Left lobe of liver (tissue), 2 donors: Measurements from ENCODE around the gene SLC2A5. TPM values are rescaled to one million over a fixed set of nuclear protein-coding genes. Genes with fewer than 3 reads are reported as not detected.
A peak's percentile ranks its signal among the peaks of the same experiment; 100 is the strongest.
"Not testable (repeated sequence)": the region's sequence is repeated elsewhere in the genome, so short reads cannot be mapped to it uniquely, and the experiment has no call there.

Experiments used
- ATAC-seq: fragments of 200-7000 bp; cut with Tn5 transposase; one replicate; pipeline ENCODE4 v1.9.1; 2020; ENCODE audit warnings: mild to moderate bottlenecking, moderate library complexity
- DNase-seq: peaks from one replicate; pipeline ENCODE4 v3.0.0-alpha.2; 2020; ENCODE audit warnings: low spot score
- total RNA-seq: library from RNA; stranded (reverse); gene quantifications from one replicate; pipeline ENCODE4 v1.2.1, GENCODE V29; 2021
- donor health status: DM: no; HTN: no; CAD: no; lungs with moderate emphysema.
- donor health status: DM: no; HTN: yes; CAD: no.

Gene SLC2A5, protein sequence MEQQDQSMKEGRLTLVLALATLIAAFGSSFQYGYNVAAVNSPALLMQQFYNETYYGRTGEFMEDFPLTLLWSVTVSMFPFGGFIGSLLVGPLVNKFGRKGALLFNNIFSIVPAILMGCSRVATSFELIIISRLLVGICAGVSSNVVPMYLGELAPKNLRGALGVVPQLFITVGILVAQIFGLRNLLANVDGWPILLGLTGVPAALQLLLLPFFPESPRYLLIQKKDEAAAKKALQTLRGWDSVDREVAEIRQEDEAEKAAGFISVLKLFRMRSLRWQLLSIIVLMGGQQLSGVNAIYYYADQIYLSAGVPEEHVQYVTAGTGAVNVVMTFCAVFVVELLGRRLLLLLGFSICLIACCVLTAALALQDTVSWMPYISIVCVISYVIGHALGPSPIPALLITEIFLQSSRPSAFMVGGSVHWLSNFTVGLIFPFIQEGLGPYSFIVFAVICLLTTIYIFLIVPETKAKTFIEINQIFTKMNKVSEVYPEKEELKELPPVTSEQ
- total RNA-seq = 0.35 TPM

DNA sequence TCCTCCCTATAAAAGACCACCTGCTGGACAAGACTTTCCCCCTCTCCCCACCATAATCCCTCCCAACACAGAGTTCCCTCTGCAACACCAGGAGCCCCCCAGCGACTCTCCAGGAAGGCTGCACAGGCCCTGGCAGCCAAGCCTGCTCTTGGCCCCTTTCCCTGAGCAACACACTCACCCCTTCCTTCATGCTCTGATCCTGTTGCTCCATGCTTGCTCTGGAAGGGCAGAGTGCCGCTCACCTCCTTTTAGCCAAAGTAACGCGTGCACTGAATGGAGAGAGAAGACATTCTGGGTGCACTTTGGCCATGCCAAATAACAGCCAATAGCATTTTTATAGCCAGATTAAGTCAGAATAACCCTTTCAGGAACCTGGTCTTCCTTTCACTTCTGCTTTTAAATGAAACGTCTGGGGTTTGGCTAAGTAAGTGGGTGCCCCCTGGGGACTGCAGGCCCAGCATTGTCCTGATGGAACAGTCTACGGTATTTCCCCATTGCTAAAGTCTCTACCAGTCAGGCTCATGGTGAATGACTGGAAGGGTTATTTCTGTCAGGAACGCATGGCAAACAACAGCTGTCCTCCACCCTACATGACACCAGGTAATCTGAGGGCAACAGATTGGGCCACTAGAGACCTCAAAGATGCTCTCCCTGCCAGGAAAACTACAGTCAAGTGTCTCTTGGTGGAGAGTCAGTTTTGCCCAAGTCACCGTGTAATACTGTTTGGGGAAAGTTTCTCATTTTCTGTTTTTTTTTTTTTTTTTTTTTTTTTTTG, at the start of gene SLC2A5:
Gene SLC2A5, minus strand, starts transcription at position 310 of the 775 bp plus-strand sequence. Its CDS starts 99 bp downstream, at position 211.
- ATAC-seq = peak; percentile 38
- no peak for DNase-seq

DNA sequence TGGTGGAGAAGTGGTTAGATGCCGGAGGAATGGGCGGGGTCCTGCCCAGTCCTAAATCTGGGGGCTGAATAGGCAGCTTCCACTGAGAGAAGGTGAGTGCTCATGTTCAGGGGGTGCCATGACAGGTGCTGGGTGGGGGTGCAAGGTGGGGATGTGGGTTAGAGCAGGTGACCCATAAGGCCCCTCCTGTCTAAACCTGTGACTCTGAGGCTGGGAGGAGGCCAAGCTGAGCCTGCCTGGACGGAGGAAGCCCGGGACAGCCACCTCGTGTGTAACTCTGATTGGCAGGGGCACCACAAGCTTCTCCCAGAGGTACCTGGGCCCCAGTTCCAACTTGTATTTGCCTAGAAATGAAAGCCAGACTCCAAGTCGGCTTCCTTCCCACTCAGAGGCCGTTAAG, 48.8 kb upstream of the SLC2A5 start:
- peak; percentile 45 for ATAC-seq
- DNase-seq = no peak

DNA sequence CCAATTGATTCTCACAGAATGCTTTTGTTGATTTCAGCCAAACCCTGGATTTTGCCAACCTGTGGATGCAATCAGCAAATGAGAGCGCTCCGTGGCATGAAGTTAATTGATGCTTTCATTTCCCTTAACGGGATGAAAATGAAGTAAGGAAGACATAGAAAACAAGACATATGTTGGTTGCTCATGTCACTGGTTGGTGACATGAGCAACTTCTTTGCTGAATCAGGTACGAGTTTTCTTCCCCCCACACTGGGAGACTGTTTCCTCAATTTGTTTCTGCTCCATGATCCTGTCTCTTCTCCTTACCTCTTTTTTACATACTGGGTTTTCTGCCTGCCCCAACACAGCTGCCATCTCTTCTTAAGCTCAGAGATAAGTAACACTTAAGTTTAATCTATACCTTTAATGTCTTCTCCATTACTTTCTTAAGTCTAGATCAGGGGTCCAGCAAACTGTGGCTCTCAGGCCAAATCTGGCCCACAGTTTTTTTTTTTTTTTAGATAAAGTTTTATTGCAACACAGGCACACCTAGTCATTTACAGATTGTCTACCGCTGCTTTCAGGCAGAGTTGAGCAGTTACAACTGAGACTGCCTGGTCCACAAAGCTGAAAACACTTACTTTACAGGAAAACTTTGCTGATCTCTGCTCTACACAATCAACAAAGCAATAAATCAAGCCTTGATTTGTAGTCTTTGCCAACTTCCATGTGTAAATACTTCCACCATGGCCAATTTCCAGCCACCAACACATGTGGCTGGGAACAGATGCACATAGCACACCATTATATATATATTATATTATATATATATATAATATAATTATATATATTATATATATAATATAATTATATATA, 46.1 kb upstream of the SLC2A5 start:
- ATAC-seq = no peak
- DNase-seq = no peak

DNA sequence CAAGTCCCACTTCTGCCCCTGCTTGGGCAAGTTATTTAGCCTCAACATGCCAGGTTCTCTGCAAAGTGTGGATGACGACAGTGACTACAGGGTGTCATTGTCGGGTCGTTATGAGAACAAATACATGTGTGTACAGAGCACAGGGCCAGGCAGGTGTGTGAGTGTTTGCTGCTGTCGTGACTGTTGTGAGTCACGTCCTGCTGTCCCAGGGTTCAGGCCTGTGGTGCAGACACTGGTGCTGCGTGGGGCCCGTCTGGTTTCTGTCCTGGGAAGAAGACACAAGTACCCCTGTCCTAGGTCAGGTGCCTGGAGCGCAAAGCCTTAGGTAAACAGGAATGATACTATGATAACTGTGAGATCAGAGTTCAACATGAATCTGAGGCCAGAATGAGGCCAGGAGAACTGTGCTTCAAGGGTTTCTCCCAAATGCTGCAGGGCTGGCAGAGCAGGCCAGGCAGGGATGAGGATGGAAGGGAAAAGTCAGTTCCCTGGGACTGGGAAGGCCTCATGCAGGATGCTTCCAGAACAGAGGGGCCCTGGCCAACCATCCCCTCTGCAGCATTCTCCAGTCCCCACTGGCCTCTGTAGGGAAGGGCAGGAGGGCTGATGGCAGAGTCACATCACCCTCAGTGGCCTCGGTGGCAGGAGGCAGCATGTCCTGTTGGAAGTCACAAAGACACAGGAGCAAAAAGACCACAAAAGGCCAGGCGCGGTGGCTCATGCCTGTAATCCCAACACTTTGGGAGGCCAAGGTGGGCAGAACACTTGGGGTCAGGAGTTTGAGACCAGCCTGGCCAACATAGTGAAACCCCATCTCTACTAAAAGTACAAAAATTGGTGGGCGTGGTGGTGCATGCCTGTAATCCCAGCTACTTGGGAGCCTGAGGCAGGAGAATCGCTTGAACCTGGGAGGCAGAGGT, 43.8 kb upstream of the SLC2A5 start:
- peak; percentile 64 for DNase-seq
- ATAC-seq = peak; percentile 78

DNA sequence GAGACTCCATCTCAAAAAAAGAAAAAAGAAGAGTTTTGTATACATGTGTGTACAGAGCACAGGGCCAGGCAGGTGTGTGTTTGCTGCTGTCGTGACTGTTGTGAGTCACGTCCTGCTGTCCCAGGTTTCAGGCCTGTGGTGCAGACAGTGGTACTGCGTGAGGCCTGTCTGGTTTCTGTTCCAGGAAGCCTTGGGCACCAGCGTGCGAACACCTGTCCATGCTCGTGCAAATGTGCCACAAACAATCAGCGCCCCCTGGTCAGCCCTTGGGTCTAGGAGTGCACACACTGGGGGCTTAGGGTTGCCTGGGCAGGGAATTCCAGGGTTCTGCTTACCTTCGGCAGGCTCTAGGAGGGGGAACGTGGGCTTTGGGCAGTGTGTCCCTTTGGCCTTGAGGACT, 42.5 kb upstream of the SLC2A5 start:
- no peak for DNase-seq
- ATAC-seq = no peak

DNA sequence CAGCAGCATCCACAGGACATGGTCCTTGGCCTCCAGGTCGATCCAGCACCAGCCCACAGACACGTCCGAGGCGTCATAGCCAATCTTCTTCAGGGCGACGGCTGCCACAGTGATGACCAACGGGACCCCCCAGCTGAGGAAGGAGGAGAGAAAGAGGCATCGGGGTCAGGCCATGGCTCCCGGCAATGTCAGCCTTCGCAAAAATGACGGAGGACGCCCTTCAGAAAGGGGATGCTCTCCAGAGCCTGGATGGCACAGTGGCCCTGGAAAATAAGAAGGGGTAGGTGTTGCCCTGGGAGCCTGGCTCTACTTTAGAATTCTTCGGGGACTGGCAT, 41.9 kb upstream of the SLC2A5 start:
- ATAC-seq = no peak
- DNase-seq = no peak

DNA sequence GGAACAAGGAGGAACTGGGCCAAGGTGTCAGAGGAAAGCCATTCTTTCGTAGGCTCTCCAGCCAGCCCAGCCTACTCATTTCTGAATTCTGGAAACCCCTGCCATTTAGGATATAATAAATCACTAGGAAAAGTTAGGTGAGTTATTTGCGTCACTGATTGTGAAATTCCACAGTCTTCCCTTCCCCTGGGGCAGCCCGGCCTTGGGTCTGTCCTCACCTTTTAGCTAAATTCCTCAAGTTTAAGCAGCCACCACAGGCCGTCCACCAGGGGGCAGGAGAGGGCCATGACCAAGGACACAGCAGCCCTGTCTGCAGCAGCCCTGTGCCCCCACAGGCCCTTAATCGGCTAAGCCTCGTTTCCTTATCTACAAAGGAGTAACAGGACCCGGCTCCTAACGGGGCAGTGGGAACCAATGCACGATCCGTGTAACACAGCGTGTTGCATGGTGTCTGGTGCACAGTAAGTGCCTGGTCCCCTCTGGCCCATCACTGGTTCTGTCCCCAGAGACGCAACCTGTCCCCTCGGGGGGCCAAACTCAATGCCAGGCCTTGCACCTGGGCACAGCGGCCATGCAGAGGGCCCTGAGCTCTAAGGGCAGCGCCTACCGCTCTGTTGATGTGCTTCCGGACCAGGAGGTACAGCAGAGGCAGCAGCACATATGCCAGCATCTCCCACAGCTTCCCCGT, 41.4 kb upstream of the SLC2A5 start:
- DNase-seq = peak; percentile 89
- ATAC-seq = peak; percentile 87

DNA sequence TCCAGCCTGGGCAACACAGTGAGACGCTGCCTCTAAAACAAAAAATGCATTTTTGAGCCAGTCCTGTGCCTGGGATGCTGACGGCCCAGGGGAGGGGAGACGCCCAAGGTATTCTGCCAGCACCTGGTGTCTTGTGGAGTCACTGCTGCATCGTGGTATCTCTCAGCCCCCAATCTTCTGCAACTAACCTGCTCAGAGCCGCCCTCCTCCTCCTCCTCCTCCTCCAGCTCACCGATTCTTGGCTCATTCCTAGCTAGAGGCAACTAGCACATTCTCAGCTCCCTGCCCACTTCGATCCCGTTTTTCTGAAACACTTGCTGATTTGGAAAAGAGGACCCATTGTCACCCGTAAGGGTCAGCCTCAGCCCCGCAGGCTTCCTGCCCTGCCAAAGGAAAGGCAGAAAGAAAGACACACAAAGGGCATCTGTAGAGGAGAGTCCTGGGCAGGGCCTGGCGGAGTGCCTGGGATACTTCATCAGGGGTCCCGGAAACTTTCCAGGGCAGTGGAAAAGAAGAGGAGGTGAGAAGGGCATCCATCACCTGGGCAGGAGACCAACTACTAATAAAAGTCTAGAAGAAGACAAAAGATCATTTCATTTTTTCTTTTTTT, 38.7 kb upstream of the SLC2A5 start:
- no peak for ATAC-seq
- no peak for DNase-seq

DNA sequence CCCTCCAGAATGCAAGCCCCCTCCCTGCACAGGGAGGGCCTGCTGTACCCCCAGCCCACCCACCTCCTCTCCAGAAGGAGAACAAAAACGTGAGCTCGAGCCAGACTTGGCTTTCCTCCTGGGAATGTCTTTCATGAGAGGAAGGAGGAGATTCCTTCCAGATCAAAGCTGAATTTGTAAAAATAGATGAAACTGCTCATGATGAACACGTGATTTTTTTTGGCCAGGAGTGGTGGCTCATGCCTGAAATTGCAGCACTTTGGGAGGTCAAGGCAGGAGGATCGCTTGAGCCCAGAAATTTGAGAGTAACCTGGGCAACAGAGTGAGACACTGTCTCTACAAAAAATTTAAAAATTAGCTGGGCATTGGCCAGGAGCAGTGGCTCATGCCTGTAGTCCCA, 37.7 kb upstream of the SLC2A5 start:
- ATAC-seq (no peak), DNase-seq (no peak)

DNA sequence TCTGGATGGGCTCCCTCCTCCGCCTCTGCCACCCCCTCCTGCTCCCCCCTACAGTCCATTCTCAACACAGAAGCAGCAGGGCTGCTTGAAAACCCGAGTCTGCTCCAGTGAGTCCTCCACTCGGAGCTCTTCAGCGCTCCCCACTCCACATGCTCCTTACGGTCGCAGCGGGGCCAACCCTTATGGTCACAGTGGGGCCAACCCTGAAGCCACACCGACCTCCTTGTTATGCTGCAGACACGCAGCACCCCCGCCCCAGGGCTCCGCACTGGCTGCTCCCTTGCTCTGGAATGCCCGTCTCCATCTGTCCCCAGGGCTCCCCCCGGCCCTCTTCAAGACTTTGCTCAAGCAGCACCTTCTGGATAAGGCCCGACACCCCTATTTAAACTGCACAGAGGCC, 36.9 kb upstream of the SLC2A5 start:
- no peak for ATAC-seq
- DNase-seq = no peak

DNA sequence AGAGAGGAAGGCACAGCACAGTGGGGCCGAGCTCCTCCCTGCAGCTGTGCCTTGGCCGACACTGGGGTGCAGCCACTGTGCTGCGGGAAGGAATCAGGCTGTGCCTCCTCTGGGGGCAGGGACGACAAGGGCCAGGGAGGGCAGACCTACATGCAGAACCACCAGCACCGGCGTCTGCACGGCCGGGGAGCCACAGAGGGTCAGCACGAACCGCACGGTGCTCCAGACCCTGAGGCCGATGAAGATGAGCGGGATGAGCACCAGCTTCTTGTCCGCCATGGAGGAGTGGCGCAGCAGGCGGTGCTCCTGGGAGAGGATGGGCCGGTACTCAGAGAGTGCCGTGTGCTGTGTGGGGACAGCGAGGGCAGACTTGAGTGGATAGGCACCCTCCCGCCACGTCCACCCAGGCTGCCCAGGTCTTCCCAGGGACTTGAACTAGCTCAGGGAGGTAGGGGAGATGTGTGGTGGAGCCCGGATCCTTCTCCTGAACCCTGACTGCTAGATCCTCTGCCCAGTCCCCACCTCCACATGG, 36.0 kb upstream of the SLC2A5 start:
- ATAC-seq = no peak
- no peak for DNase-seq

DNA sequence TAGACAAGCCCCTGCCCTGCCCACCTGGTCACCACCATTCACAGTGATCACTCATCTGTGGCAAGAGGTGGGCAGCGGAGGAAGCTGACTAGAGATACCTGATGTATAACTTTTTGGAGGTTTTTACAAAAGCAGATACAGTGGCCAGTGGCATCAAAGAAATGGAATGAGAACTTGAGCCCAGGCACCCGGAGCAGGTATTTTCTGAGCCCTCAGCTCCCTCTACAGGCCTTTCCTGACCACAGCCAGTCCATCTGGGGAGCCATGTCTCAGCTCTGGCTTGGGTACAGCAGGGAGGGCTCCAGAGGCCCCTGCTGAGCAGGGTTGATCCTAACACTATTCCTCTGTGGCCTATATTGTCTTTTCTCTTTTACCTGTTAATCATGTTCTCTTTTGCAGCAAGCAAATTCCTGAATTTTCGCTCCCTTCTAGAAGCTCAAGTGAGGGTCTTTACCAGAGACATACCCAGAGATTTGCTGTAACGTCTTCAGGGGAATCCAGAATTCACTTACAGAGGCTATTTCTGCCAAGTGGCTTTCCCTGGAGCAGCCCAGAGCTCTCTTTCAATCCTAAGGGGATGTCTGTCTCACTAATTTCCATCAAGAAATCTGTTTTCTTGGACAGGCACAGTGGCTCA, 32.2 kb upstream of the SLC2A5 start:
- peak; percentile 68 for ATAC-seq
- no peak for DNase-seq

DNA sequence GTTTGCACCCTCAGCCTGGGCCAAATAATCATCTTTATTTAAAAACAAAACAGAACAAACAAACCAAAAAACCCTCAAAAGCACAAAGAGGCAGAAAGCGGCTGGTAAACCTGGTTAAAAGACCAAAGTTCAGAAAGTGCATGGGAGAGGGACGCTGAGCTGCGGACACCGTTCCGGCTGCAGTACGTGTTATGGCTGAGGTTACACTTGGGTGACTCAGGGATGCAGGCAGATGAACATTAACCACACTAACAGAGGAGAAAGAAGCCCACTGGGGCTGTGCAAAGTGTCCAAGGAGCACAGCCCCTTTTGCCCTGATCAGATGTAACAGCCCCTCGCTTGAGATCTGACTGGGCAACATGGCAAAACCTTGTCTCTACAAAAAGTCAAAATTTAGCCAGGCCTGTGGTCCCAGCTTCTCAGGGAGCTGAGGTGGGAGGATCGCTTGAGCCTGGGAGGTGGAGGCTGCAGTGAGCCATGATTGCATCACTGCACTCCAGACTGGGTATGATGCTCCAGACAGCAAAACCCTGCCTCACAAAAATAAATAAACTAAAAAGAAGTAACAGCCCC, 31.1 kb upstream of the SLC2A5 start:
- DNase-seq (no peak), ATAC-seq (peak; percentile 75)

DNA sequence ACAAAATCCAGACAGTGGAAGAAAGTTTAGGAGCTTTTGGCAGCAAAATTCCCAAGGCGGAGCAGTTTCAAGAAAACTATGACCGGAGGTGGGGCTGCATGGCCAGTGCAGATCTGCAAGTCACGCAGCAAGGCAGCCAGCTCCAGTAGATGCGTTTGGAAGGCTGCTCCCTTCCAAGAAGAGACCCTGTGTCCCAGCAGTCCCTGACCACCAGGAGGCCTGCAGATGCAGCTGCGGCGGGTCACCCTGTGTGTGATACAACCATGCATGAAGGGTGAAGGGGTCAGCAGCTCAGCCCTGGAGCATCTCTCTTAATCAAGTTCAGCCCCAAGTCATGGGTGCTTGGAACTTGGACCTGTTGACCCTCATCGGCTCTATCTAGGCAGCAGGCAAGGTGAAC, 30.1 kb upstream of the SLC2A5 start:
- DNase-seq (no peak), ATAC-seq (no peak)

DNA sequence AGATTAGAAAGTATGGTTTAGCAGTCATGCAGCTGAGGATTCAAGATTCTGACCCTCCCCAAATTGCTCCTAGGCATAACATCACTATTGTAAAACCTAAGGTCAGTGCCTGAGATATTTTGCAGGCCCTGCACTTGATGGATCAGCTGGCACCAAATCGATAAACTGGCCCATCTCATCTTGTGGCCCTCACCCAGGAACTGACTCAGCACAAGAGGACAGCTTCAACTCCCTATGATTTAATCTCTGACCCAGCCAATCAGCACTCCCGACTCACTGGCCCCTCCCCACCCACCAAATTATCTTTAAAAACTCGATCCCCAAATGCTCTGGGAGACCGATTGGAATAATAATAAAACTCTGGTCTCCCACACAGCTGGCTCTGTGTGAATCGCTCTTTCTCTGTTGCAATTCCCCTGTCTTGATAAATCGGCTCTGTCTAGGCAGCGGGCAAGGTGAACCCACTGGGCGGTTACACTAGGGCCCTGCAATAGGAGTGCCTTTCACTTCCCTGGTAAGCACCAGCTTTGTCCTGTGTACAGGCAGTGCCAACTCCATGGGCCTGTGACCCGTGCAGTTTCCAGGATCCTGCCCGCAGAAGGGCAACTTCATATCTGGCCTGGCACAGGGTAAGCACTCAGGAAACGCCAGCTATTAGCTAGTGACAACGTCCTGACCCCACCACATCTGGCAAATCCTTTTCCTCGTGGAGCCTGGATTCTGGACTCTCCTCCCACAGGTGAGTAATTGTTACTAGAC, 28.7 kb upstream of the SLC2A5 start:
- DNase-seq (no peak), ATAC-seq (peak; percentile 17)

DNA sequence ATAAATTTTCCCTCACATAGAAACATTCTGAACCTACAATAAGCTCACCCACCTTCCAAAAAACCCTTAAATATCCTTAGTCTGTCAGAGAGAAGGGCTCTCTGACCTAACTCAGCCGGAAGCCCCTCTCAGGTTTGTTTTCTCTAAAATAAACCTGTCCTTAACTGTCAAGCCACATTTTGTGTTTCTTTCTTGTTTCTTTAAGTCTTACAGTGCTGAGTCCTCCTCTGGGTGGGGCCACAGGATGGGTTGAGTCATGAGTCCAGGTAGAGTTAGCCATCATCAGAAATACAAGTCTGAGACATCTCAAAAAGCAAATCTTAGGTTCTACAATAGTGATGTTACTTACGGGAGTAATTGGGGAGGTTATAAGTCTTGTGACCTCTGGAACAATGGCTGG, 26.4 kb upstream of the SLC2A5 start:
- ATAC-seq (no peak), DNase-seq (no peak)

DNA sequence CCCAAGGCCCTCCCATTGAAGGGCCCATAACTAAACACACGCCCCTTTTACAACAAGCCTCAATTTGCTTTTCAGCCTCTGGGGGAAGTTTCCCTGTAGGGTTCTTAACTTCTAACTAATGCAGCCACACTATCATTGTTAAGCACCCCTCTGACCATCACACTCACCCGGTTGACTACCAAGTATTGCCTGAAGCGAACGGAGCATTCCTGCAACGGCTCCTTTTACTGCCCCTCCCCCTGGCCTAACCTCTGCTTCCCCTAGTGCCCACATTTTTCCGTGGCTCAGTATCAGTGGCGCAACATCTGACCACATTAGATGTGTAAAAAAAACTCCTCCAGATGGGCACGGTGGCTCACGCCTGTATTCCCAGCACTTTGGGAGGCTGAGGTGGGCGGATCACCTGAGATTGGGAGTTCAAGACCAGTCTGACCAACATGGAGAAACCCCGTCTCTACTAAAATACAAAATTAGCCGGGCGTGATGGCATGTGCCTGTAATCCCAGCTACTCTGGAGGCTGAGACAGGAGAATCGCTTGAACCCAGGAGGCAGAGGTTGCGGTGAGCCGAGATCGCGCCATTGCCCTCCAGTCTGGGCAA, 24.7 kb upstream of the SLC2A5 start:
- not testable (repeated sequence) for DNase-seq, ATAC-seq
